Measurements from ENCODE around the gene LRRC27. TPM values are rescaled to one million over a fixed set of nuclear protein-coding genes. Genes with fewer than 3 reads are reported as not detected.

Gene LRRC27
- total and polyA plus RNA-seq, 2 donors (not counting 1 experiment from before 2014, with no cell fraction given), result 23.6 to 25.6 TPM

- no peak overlapping the region for H2AFZ ChIP-seq (ENCODE audit: insufficient read depth, low read depth, low read length, poor library complexity, severe bottlenecking)
- Mint-ChIP-seq H3K27ac (no peak overlapping the region), H3K4me3 (no peak overlapping the region), H3K27me3 (peaks cover 8% of the 10 kb centered on the region), H3K9me3 (ENCODE audit: insufficient read depth) (no peaks in the 10 kb centered on the region), H3K4me1 (no peaks in the 10 kb centered on the region)
- H3K27ac ChIP-seq (ENCODE audit: low read length in 2 of 2), result no peak overlapping the region
- WGBS (ENCODE audit: insufficient coverage), result 93% methylated on average over 13 of the region's 16 CpGs
- intact Hi-C loops (cut with micrococcal nuclease), result no loop called here
- H3K79me2 ChIP-seq (ENCODE audit: control insufficient read depth, insufficient read depth, low read length), result no peaks in the 10 kb centered on the region
- H3K9ac ChIP-seq (ENCODE audit: low read length), result no peak overlapping the region
- H3K9me3 ChIP-seq (ENCODE audit: control extremely low read depth in 1 of 3, control insufficient read depth in 2 of 3, insufficient read depth in 1 of 3, low read length in 2 of 3), result peaks cover 0 to 10% (median 0%) of the 10 kb centered on the region in 3 donors
- TF ChIP-seq EZH2 (IDR thresholded peaks at IDR 0.05; ENCODE audit: borderline replicate concordance, insufficient read depth, low read depth, low read length, poor library complexity, severe bottlenecking) (no peak), CTCF (IDR thresholded peaks at IDR 0.05) (no peak)
- no peaks in the 10 kb centered on the region for H3K36me3 ChIP-seq (replicated peaks in 1 of 2; ENCODE audit: control extremely low read depth in 1 of 2, control insufficient read depth in 1 of 2, extremely low read depth in 1 of 2, insufficient read depth in 2 of 2, low read length in 1 of 2)
- H3K4me3 ChIP-seq (ENCODE audit: control extremely low read depth in 1 of 5, extremely low read depth in 1 of 5, insufficient read depth in 1 of 5, low read depth in 2 of 5, low read length in 4 of 5), result no peak overlapping the region
- no peaks in the 10 kb centered on the region for H3K4me1 ChIP-seq (ENCODE audit: control insufficient read depth in 2 of 2, insufficient read depth in 2 of 2, low read length in 2 of 2)
- CTCF ChIA-PET, result interaction anchor here (1.0 kb wide), 1 partner anchor 71 kb away, joined by 3 read pairs; no protein-coding TSS in a partner anchor
- POLR2A ChIA-PET, result interaction anchor here (0.7 kb wide), 1 partner anchor 148 kb away, joined by 5 read pairs; no protein-coding TSS in a partner anchor
- no peaks in the 10 kb centered on the region for H4K20me1 ChIP-seq (ENCODE audit: control insufficient read depth, insufficient read depth, low read length, poor library complexity, severe bottlenecking)
- no peak overlapping the region for H3K4me2 ChIP-seq (replicated peaks; ENCODE audit: low read depth, low read length, poor library complexity, severe bottlenecking)
- ATAC-seq (ENCODE audit: low read depth), result no peak
- no peak for DNase-seq
- H3K27me3 ChIP-seq (replicated peaks in 1 of 4; ENCODE audit: control extremely low read depth in 1 of 4, control insufficient read depth in 3 of 4, insufficient read depth in 4 of 4, low read length in 3 of 4), result peaks cover 0 to 5% (median 1%) of the 10 kb centered on the region in 4 experiments
These were observed 40.6 kb downstream of the LRRC27 start for GRCh38 chr10:132372516-132373095.

GRCh38 chr10:132373241-132373955 lies 41.4 kb downstream of the LRRC27 start:
- H3K9me3 Mint-ChIP-seq (ENCODE audit: insufficient read depth), result no peaks in the 10 kb centered on the region
- DNase-seq, result no peak
- H3K9me3 ChIP-seq (ENCODE audit: control extremely low read depth in 1 of 3, control insufficient read depth in 2 of 3, insufficient read depth in 1 of 3, low read length in 2 of 3), result peaks cover 0 to 10% (median 0%) of the 10 kb centered on the region in 3 donors
- CTCF ChIA-PET, result no interaction called here
- no peak overlapping the region for H3K4me3 Mint-ChIP-seq
- no peak overlapping the region for H2AFZ ChIP-seq (ENCODE audit: insufficient read depth, low read depth, low read length, poor library complexity, severe bottlenecking)
- no peaks in the 10 kb centered on the region for H3K4me1 Mint-ChIP-seq
- H3K79me2 ChIP-seq (ENCODE audit: control insufficient read depth, insufficient read depth, low read length), result no peaks in the 10 kb centered on the region
- H3K27me3 Mint-ChIP-seq, result peaks cover 8% of the 10 kb centered on the region
- peaks cover 0 to 5% (median 1%) of the 10 kb centered on the region in 4 experiments for H3K27me3 ChIP-seq (replicated peaks in 1 of 4; ENCODE audit: control extremely low read depth in 1 of 4, control insufficient read depth in 3 of 4, insufficient read depth in 4 of 4, low read length in 3 of 4)
- no peak overlapping the region for H3K9ac ChIP-seq (ENCODE audit: low read length)
- intact Hi-C loops (cut with micrococcal nuclease), result no loop called here
- no peaks in the 10 kb centered on the region for H3K36me3 ChIP-seq (replicated peaks in 1 of 2; ENCODE audit: control extremely low read depth in 1 of 2, control insufficient read depth in 1 of 2, extremely low read depth in 1 of 2, insufficient read depth in 2 of 2, low read length in 1 of 2)
- POLR2A ChIA-PET, result no interaction called here
- no peak overlapping the region for H3K27ac ChIP-seq (ENCODE audit: low read length in 2 of 2)
- no peaks in the 10 kb centered on the region for H3K4me1 ChIP-seq (ENCODE audit: control insufficient read depth in 2 of 2, insufficient read depth in 2 of 2, low read length in 2 of 2)
- WGBS (ENCODE audit: insufficient coverage), result 93% methylated on average over 23 of the region's 25 CpGs
- no peak overlapping the region for H3K4me2 ChIP-seq (replicated peaks; ENCODE audit: low read depth, low read length, poor library complexity, severe bottlenecking)
- TF ChIP-seq EZH2 (IDR thresholded peaks at IDR 0.05; ENCODE audit: borderline replicate concordance, insufficient read depth, low read depth, low read length, poor library complexity, severe bottlenecking) (no peak), CTCF (IDR thresholded peaks at IDR 0.05) (no peak)
- no peak overlapping the region for H3K27ac Mint-ChIP-seq
- no peaks in the 10 kb centered on the region for H4K20me1 ChIP-seq (ENCODE audit: control insufficient read depth, insufficient read depth, low read length, poor library complexity, severe bottlenecking)
- no peak for ATAC-seq (ENCODE audit: low read depth)
- no peak overlapping the region for H3K4me3 ChIP-seq (ENCODE audit: control extremely low read depth in 1 of 5, extremely low read depth in 1 of 5, insufficient read depth in 1 of 5, low read depth in 2 of 5, low read length in 4 of 5)
